Measurements from ENCODE around the gene CXorf58. TPM values are rescaled to one million over a fixed set of nuclear protein-coding genes. Genes with fewer than 3 reads are reported as not detected.

CXorf58 gene
- total and polyA plus RNA-seq, 10 donors, result 0.04 to 0.92 (median 0.16) TPM; not detected in 5

DNA sequence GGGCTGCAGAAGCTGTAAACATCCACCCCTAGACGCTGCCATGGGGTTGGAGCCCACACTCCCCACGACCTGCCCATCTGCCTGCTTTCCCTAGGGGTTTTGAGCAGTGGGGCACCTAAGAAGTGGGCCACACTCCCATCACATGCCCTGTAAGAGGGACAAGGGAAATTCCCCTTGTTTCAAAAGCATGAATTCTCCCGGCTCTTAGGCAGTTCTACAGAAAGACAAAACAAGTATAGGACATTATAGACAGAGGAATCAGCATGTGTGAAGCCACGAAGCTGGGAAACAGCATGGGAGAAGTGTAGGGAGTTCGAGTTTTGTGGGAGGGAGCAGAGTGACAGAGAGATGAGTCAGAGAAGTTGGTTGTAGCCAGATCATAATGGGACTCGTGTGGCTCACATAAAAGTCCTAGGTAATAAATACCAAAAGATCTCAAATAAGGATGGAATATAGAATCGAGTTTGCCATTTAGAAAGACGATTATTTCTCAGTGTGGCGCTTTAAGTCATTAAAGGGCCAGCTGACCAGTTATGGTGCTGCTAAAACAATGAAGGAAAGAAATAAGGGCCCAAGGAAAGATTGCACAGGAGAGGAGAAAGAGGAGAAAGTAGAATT lies 24.0 kb upstream of the CXorf58 start:
- intact Hi-C loops (cut with DNase I; ENCODE audit: low total_unique reads), result no loop called here
- TF ChIP-seq POLR2A (IDR thresholded peaks at IDR 0.05), result no peak
- TF ChIP-seq POLR2AphosphoS5 (IDR thresholded peaks at IDR 0.05), result no peak
- TF ChIP-seq, protein P1, sequence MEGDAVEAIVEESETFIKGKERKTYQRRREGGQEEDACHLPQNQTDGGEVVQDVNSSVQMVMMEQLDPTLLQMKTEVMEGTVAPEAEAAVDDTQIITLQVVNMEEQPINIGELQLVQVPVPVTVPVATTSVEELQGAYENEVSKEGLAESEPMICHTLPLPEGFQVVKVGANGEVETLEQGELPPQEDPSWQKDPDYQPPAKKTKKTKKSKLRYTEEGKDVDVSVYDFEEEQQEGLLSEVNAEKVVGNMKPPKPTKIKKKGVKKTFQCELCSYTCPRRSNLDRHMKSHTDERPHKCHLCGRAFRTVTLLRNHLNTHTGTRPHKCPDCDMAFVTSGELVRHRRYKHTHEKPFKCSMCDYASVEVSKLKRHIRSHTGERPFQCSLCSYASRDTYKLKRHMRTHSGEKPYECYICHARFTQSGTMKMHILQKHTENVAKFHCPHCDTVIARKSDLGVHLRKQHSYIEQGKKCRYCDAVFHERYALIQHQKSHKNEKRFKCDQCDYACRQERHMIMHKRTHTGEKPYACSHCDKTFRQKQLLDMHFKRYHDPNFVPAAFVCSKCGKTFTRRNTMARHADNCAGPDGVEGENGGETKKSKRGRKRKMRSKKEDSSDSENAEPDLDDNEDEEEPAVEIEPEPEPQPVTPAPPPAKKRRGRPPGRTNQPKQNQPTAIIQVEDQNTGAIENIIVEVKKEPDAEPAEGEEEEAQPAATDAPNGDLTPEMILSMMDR (IDR thresholded peaks at IDR 0.05 in 8 of 11, conservative IDR thresholded peaks at IDR 0.05 in 3 of 11), result no peak

DNA sequence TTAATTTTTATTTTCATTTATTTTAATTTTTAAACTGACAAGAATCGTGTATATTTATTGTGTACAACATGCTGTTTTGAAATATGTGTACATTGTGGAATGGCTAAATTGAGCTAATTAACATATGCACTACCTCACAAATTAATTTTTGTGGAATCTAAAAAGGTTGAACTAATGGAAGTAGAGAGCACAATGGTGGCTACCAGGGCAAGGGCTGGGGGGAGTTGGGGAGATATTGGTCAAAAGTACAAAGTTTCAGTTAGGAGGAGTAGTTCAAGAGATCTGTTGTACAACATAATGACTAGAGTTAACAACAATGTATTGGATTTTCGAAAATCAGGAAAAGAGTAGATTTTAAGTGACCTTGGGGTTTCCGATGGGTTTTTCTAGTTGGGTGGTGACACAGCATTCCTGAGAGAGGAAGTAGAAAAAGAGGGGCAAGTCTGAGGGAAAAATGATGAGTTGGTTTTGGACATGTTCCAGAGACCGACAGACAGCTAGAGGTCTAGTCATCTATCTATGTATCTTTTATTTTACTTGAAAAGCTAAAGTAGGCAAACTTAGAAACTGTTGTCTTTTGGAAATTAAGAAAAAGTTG lies 23.3 kb upstream of the CXorf58 start:
- Histone ChIP-seq H3K36me3 (no peaks in the 10 kb centered on the region), H3K27ac (peak overlapping the region in 4 of 8 donors; percentile 4 to 61 (median 42)), H3K9me3 (no peaks in the 10 kb centered on the region), H3K27me3 (replicated peaks in 1 of 7) (no peaks in the 10 kb centered on the region), H3K4me3 (no peak overlapping the region), H3K4me1 (peaks cover 0 to 5% (median 0%) of the 10 kb centered on the region in 6 donors)
- intact Hi-C loops (cut with DNase I; ENCODE audit: low total_unique reads), result no loop called here
- 34 to 52% (median 45%) methylated on average over 4 of the region's 4 CpGs for WGBS, 5 donors
- DNase-seq, result no peak
- TF ChIP-seq POLR2A (IDR thresholded peaks at IDR 0.05) (no peak), POLR2AphosphoS5 (IDR thresholded peaks at IDR 0.05) (no peak)

More for the DNA sequence above, 24.0 kb upstream of the CXorf58 start:
- H3K27ac ChIP-seq, result peak overlapping the region in 3 of 8 donors; percentile 23 to 61 (median 60)
- H3K27me3 ChIP-seq (replicated peaks in 1 of 7), result no peaks in the 10 kb centered on the region
- DNase-seq, result no peak
- WGBS, 5 donors, result 52 to 78% (median 71%) methylated on average over 9 of the region's 9 CpGs
- H3K9me3 ChIP-seq, result no peaks in the 10 kb centered on the region
- peaks cover 0 to 5% (median 0%) of the 10 kb centered on the region in 6 donors for H3K4me1 ChIP-seq
- no peak overlapping the region for H3K4me3 ChIP-seq
- H3K36me3 ChIP-seq, result no peaks in the 10 kb centered on the region

DNA sequence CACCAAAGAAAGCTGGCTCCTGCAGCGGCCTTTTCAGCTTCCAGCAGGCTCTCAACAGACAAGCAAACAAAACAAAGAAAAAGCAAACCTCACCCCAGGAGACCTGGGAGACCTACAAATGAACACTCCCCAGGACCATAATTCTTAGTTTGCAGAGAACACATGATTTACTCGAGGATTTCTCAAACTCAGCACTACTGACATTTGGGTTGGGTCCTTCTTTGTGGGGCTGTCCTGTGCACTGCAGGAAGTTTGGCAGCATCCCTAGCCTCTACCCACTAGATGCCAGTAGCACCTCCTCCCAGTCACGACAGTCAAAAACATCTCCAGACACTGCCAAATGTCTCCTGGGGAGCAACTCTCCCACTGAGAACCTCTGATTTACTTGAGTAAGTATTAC lies 22.0 kb upstream of the CXorf58 start:
- H3K9me3 ChIP-seq, result no peaks in the 10 kb centered on the region
- TF ChIP-seq POLR2A (IDR thresholded peaks at IDR 0.05) (no peak), POLR2AphosphoS5 (IDR thresholded peaks at IDR 0.05) (no peak)
- TF ChIP-seq, protein P1 (IDR thresholded peaks at IDR 0.05 in 8 of 11, conservative IDR thresholded peaks at IDR 0.05 in 3 of 11), result no peak
- peaks cover 0 to 5% (median 0%) of the 10 kb centered on the region in 6 donors for H3K4me1 ChIP-seq
- intact Hi-C loops (cut with DNase I; ENCODE audit: low total_unique reads), result no loop called here
- H3K4me3 ChIP-seq, result no peak overlapping the region
- H3K36me3 ChIP-seq, result no peaks in the 10 kb centered on the region
- no peak for DNase-seq
- peak overlapping the region in 1 of 8 donors; percentile 61 for H3K27ac ChIP-seq
- H3K27me3 ChIP-seq (replicated peaks in 1 of 7), result no peaks in the 10 kb centered on the region
- WGBS, 5 donors, result 61 to 84% (median 78%) methylated on average over 3 of the region's 3 CpGs

DNA sequence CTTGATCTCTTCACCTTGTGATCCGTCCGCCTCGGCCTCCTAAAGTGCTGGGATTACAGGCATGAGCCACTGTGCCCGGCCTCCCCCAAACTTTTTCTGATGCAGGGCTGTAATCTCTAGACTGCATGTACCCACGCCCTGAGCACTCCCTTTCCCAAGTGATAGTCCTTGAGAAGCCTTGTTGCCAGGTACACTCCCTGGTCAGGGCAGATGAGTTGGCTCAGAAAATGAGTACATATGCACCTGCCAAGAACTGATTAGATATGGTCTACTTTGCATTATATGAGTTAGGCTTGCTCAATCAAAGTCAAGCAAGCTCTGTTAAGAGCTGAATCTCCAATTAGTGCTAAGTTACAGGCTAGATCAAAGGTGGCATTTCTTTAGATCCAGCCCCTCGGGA lies 20.4 kb upstream of the CXorf58 start:
- WGBS, 5 donors, result 85 to 98% (median 94%) methylated on average over 5 to 6 of the region's 6 CpGs

More for the DNA sequence above, 20.4 kb upstream of the CXorf58 start:
- Histone ChIP-seq H3K27me3 (replicated peaks in 1 of 7) (no peaks in the 10 kb centered on the region), H3K36me3 (no peaks in the 10 kb centered on the region), H3K4me3 (no peak overlapping the region), H3K9me3 (no peaks in the 10 kb centered on the region), H3K27ac (no peak overlapping the region), H3K4me1 (peaks cover 0 to 5% (median 0%) of the 10 kb centered on the region in 6 donors)
- intact Hi-C loops (cut with DNase I; ENCODE audit: low total_unique reads), result no loop called here
- DNase-seq, result no peak
- TF ChIP-seq, protein P1 (IDR thresholded peaks at IDR 0.05 in 8 of 11, conservative IDR thresholded peaks at IDR 0.05 in 3 of 11), result no peak
- TF ChIP-seq POLR2AphosphoS5 (IDR thresholded peaks at IDR 0.05) (no peak), POLR2A (IDR thresholded peaks at IDR 0.05) (no peak)

All from spleen (tissue), 11 donors.